Neural crest cell (in vitro differentiated cells): ENCODE data around the gene LMCD1. TPM values are rescaled to one million over a fixed set of nuclear protein-coding genes. Genes with fewer than 3 reads are reported as not detected.

Source experiments
- DNase-seq: peaks from one replicate; pipeline ENCODE4 v3.0.0; 2021; ENCODE audit warnings: low read depth, mixed read lengths, low spot score
- H3K27ac Mint-ChIP-seq: one replicate; pipeline ENCODE4 v1.8.0; 2021; ENCODE audit warnings: mild to moderate bottlenecking, mixed read lengths; ENCODE audit not compliant: unreplicated experiment
- H3K27me3 Mint-ChIP-seq: 2 replicates; pipeline ENCODE4 v1.8.0; 2021; ENCODE audit warnings: low read depth, mild to moderate bottlenecking, mixed read lengths
- H3K36me3 Mint-ChIP-seq: 2 replicates; pipeline ENCODE4 v1.8.0; 2021; ENCODE audit warnings: low read depth, mild to moderate bottlenecking, mixed read lengths
- H3K4me1 Mint-ChIP-seq: 2 replicates; pipeline ENCODE4 v1.8.0; 2021; ENCODE audit warnings: mixed read lengths
- H3K4me3 Mint-ChIP-seq: one replicate; pipeline ENCODE4 v1.8.0; 2021; ENCODE audit warnings: mild to moderate bottlenecking, mixed read lengths
- H3K9me3 Mint-ChIP-seq: 2 replicates; pipeline ENCODE4 v1.8.0; 2021; ENCODE audit warnings: mixed read lengths
- CTCF ChIP-seq: fragments of 200-600 bp; sonication (generic); conservative IDR thresholded peaks from 2 replicates; pipeline ENCODE4 v1.5.0; 2021; ENCODE audit warnings: antibody characterized with exemption, mild to moderate bottlenecking
- total RNA-seq: library from RNA; stranded (reverse); gene quantifications from 2 replicates; pipeline ENCODE4 v1.2.1, GENCODE V29; 2021

The LMCD1 gene
- total RNA-seq, 1 donor from 2014 or later = 28.4 TPM

GRCh38 chr3:8563597-8563996 lies 62.0 kb downstream of the LMCD1 start:
- Mint-ChIP-seq H3K4me1 (peaks cover 8% of the 10 kb centered on the region), H3K27me3 (no peaks in the 10 kb centered on the region), H3K9me3 (no peaks in the 10 kb centered on the region), H3K4me3 (no peak overlapping the region), H3K27ac (no peak overlapping the region), H3K36me3 (peaks cover 24% of the 10 kb centered on the region)
- no peak for DNase-seq
- no peak for TF ChIP-seq CTCF

GRCh38 chr3:8565376-8565775 lies 63.8 kb downstream of the LMCD1 start:
- Mint-ChIP-seq H3K27ac (no peak overlapping the region), H3K9me3 (no peaks in the 10 kb centered on the region), H3K4me3 (no peak overlapping the region), H3K27me3 (no peaks in the 10 kb centered on the region), H3K4me1 (peaks cover 8% of the 10 kb centered on the region), H3K36me3 (peaks cover 20% of the 10 kb centered on the region)
- no peak for TF ChIP-seq CTCF
- DNase-seq = no peak

- H3K4me1 Mint-ChIP-seq = peaks cover 23% of the 10 kb centered on the region
- no peak overlapping the region for H3K27ac Mint-ChIP-seq
- H3K36me3 Mint-ChIP-seq = peaks cover 35% of the 10 kb centered on the region
- no peak for TF ChIP-seq CTCF
- no peak overlapping the region for H3K4me3 Mint-ChIP-seq
- peaks cover 2% of the 10 kb centered on the region for H3K9me3 Mint-ChIP-seq
- no peak for DNase-seq
- no peaks in the 10 kb centered on the region for H3K27me3 Mint-ChIP-seq
Measured at GRCh38 chr3:8567784-8568575, 66.4 kb downstream of the LMCD1 start.

GRCh38 chr3:8571256-8571655 lies 69.6 kb downstream of the LMCD1 start:
- Mint-ChIP-seq H3K4me1 (peaks cover 27% of the 10 kb centered on the region), H3K4me3 (no peak overlapping the region), H3K9me3 (peaks cover 2% of the 10 kb centered on the region), H3K27ac (no peak overlapping the region), H3K36me3 (peaks cover 33% of the 10 kb centered on the region), H3K27me3 (no peaks in the 10 kb centered on the region)
- TF ChIP-seq CTCF = no peak
- DNase-seq = no peak

GRCh38 chr3:8573342-8573926 lies 71.8 kb downstream of the LMCD1 start:
- Mint-ChIP-seq H3K36me3 (peaks cover 28% of the 10 kb centered on the region), H3K4me1 (peaks cover 28% of the 10 kb centered on the region), H3K27ac (no peak overlapping the region), H3K4me3 (no peak overlapping the region), H3K27me3 (no peaks in the 10 kb centered on the region), H3K9me3 (peaks cover 2% of the 10 kb centered on the region)
- no peak for DNase-seq
- TF ChIP-seq CTCF = no peak
